WERI-Rb-1 (cell line): ENCODE measurements around the gene UPF1.

Experiments
- DNase-seq: peaks from one replicate; pipeline ENCODE4 v3.0.0-alpha.2; 2020
- H3K27ac ChIP-seq: fragments of 250-450 bp; sonication (Bioruptor Pico); 2 replicates; pipeline ENCODE4 v1.5.1; 2020; ENCODE audit warnings: mild to moderate bottlenecking, moderate library complexity
- H3K27me3 ChIP-seq: fragments of 250-450 bp; sonication (Bioruptor Pico); 2 replicates; pipeline ENCODE4 v1.5.1; 2021; ENCODE audit warnings: mild to moderate bottlenecking, low read depth, moderate library complexity; ENCODE audit not compliant: insufficient read depth, severe bottlenecking
- H3K36me3 ChIP-seq: fragments of 250-450 bp; sonication (Bioruptor Pico); 2 replicates; pipeline ENCODE4 v1.5.1; 2020; ENCODE audit warnings: mild to moderate bottlenecking, moderate library complexity
- H3K4me3 ChIP-seq: 2 replicates; pipeline ENCODE4 v1.5.1; 2011; ENCODE audit warnings: low read depth, mild to moderate bottlenecking, control low read depth, low read length
- H3K9me3 ChIP-seq: fragments of 250-450 bp; sonication (Bioruptor Pico); 2 replicates; pipeline ENCODE4 v1.5.1; 2021; ENCODE audit warnings: mild to moderate bottlenecking, moderate library complexity; ENCODE audit not compliant: severe bottlenecking
- CTCF ChIP-seq: IDR thresholded peaks from 2 replicates; pipeline ENCODE4 v1.5.1; 2011; ENCODE audit warnings: low read depth, mild to moderate bottlenecking, control low read depth, inconsistent platforms, low read length

The UPF1 gene

GRCh38 chr19:18855647-18856384, 24.1 kb downstream of the UPF1 start:
- Histone ChIP-seq H3K4me3 (no peak overlapping the region), H3K9me3 (no peaks in the 10 kb centered on the region), H3K27ac (0 out of 2 replicates have a peak overlapping the region, but pooled peaks have one; percentile 14), H3K36me3 (peaks cover 98% of the 10 kb centered on the region), H3K27me3 (no peaks in the 10 kb centered on the region)
- no peak for TF ChIP-seq CTCF
- DNase-seq: no peak

- peak; percentile 57 for DNase-seq
- peaks cover 98% of the 10 kb centered on the region for H3K36me3 ChIP-seq
- no peaks in the 10 kb centered on the region for H3K27me3 ChIP-seq
- H3K9me3 ChIP-seq: no peaks in the 10 kb centered on the region
- H3K27ac ChIP-seq: 0 out of 2 replicates have a peak overlapping the region, but pooled peaks have one; percentile 14
- no peak overlapping the region for H3K4me3 ChIP-seq
- TF ChIP-seq CTCF: peak; percentile 69
Observed at GRCh38 chr19:18856385-18857126, 24.8 kb downstream of the UPF1 start.

DNA sequence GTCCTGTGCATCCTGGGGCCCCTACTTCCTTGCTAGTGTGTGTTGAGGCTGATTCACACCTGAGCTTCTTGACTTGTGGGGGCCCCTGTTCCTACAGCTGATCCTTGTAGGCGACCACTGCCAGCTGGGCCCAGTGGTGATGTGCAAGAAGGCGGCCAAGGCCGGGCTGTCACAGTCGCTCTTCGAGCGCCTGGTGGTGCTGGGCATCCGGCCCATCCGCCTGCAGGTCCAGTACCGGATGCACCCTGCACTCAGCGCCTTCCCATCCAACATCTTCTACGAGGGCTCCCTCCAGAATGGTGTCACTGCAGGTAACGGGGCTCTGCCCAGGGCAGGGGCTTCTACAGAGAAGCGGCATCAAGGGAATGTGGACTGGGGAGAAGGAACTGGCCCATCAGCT, 25.5 kb downstream of the UPF1 start:
- Histone ChIP-seq H3K9me3 (no peaks in the 10 kb centered on the region), H3K27ac (no peak overlapping the region), H3K36me3 (peaks cover 98% of the 10 kb centered on the region), H3K4me3 (no peak overlapping the region), H3K27me3 (no peaks in the 10 kb centered on the region)
- no peak for TF ChIP-seq CTCF
- DNase-seq: no peak

GRCh38 chr19:18858906-18859646, 27.3 kb downstream of the UPF1 start:
- Histone ChIP-seq H3K36me3 (peaks cover 99% of the 10 kb centered on the region), H3K4me3 (no peak overlapping the region), H3K27ac (no peak overlapping the region), H3K27me3 (no peaks in the 10 kb centered on the region), H3K9me3 (no peaks in the 10 kb centered on the region)
- no peak for TF ChIP-seq CTCF
- DNase-seq: no peak

GRCh38 chr19:18859676-18860301, 28.0 kb downstream of the UPF1 start:
- no peak for TF ChIP-seq CTCF
- DNase-seq: no peak
- no peaks in the 10 kb centered on the region for H3K9me3 ChIP-seq
- H3K27ac ChIP-seq: no peak overlapping the region
- H3K4me3 ChIP-seq: no peak overlapping the region
- H3K27me3 ChIP-seq: no peaks in the 10 kb centered on the region
- H3K36me3 ChIP-seq: peaks cover 94% of the 10 kb centered on the region
